B cell (primary cell): ENCODE data around the gene JPH2. TPM values are rescaled to one million over a fixed set of nuclear protein-coding genes. Genes with fewer than 3 reads are reported as not detected.

ENCODE experiments used
- ATAC-seq: fragments of 200-7000 bp; cut with Tn5 transposase; one replicate; pipeline ENCODE4 v1.10.0; 2021; ENCODE audit warnings: low read depth, mild to moderate bottlenecking, moderate number of reproducible peaks, moderate library complexity
- CTCF ChIA-PET: fragments of 350-600 bp; sonication (Branson Sonifier 250); formaldehyde crosslinking; loops from one replicate; lab custom pipeline; 2021; ENCODE audit warnings: antibody characterized with exemption, inconsistent platforms; lab: Charles Lee
- POLR2A ChIA-PET: fragments of 350-600 bp; sonication (Branson Sonifier 250); formaldehyde crosslinking; loops from one replicate; lab custom pipeline; 2021; ENCODE audit warnings: antibody characterized with exemption; lab: Charles Lee
- DNase-seq: peaks from one replicate; pipeline ENCODE4 v3.0.0; 2013
- H2AFZ ChIP-seq: 2 replicates; pipeline ENCODE4 v1.6.1; 2012; ENCODE audit warnings: mild to moderate bottlenecking, low read depth, low read length; ENCODE audit not compliant: insufficient read depth, poor library complexity, severe bottlenecking
- H3K27ac ChIP-seq, 2 donors: 1 replicate in 1 of 2; 2 replicates in 1 of 2; pipeline ENCODE4 v1.5.1; 2012 to 2013; ENCODE audit warnings: low read length in 2 of 2, mild to moderate bottlenecking in 2 of 2, moderate library complexity in 1 of 2
- H3K27me3 ChIP-seq, 4 experiments: fragments of 200-600 bp in 1 of 4; sonication (generic) in 1 of 4; replicated peaks in 1 of 4; 1 replicate in 2 of 4; 2 replicates in 2 of 4; pipeline versions ENCODE4 v1.6.1 to v1.7.0; 2013 to 2016; ENCODE audit warnings: low read length in 3 of 4, mild to moderate bottlenecking in 2 of 4, mixed read lengths in 1 of 4, moderate library complexity in 1 of 4; ENCODE audit not compliant: insufficient read depth in 4 of 4, control insufficient read depth in 3 of 4; ENCODE audit errors: control extremely low read depth in 1 of 4
- H3K36me3 ChIP-seq, 2 experiments: replicated peaks in 1 of 2; 1 replicate in 1 of 2; 2 replicates in 1 of 2; pipeline versions ENCODE4 v1.6.1 to v1.7.1; 2013; ENCODE audit warnings: low read length in 1 of 2; ENCODE audit not compliant: insufficient read depth in 2 of 2, control insufficient read depth in 1 of 2; ENCODE audit errors: control extremely low read depth in 1 of 2, extremely low read depth in 1 of 2
- H3K4me1 ChIP-seq, 2 donors: fragments of 200-600 bp in 1 of 2; sonication (generic) in 1 of 2; 1 replicate in 1 of 2; 2 replicates in 1 of 2; pipeline versions ENCODE4 v1.5.1 to v1.6.1; 2013 to 2017; ENCODE audit warnings: low read length in 2 of 2; ENCODE audit not compliant: control insufficient read depth in 2 of 2, insufficient read depth in 2 of 2
- H3K4me2 ChIP-seq: replicated peaks from 2 replicates; pipeline ENCODE3; 2012; ENCODE audit warnings: mild to moderate bottlenecking, low read depth, low read length; ENCODE audit not compliant: poor library complexity, severe bottlenecking
- H3K4me3 ChIP-seq, 5 experiments: fragments of 200-600 bp in 1 of 5; sonication (generic) in 1 of 5; 1 replicate in 3 of 5; 2 replicates in 2 of 5; pipeline versions ENCODE4 v1.5.1 to v1.7.0; 2011 to 2016; ENCODE audit warnings: low read length in 4 of 5, mild to moderate bottlenecking in 4 of 5, low read depth in 2 of 5, control low read depth in 1 of 5, moderate library complexity in 1 of 5; ENCODE audit not compliant: insufficient read depth in 1 of 5; ENCODE audit errors: control extremely low read depth in 1 of 5, extremely low read depth in 1 of 5
- H3K79me2 ChIP-seq: fragments of 200-600 bp; sonication (generic); one replicate; pipeline ENCODE4 v1.6.0; 2016; ENCODE audit warnings: low read length; ENCODE audit not compliant: control insufficient read depth, insufficient read depth
- H3K9ac ChIP-seq: fragments of 200-600 bp; sonication (generic); 2 replicates; pipeline ENCODE4 v1.6.1; 2017; ENCODE audit warnings: mild to moderate bottlenecking, low read length, moderate library complexity
- H3K9me3 ChIP-seq, 3 donors: one replicate each; pipeline versions ENCODE4 v1.6.1 to v1.7.1; 2013; ENCODE audit warnings: low read length in 2 of 3; ENCODE audit not compliant: control insufficient read depth in 2 of 3, insufficient read depth in 1 of 3; ENCODE audit errors: control extremely low read depth in 1 of 3
- H4K20me1 ChIP-seq: 2 replicates; pipeline ENCODE4 v1.6.0; 2012; ENCODE audit warnings: mild to moderate bottlenecking, low read length; ENCODE audit not compliant: insufficient read depth, control insufficient read depth, poor library complexity, severe bottlenecking
- H3K27ac Mint-ChIP-seq: one replicate; pipeline ENCODE4 v1.8.0; 2021; ENCODE audit warnings: mixed read lengths
- H3K27me3 Mint-ChIP-seq: one replicate; pipeline ENCODE4 v1.8.0; 2021; ENCODE audit warnings: mixed read lengths
- H3K4me1 Mint-ChIP-seq: one replicate; pipeline ENCODE4 v1.8.0; 2021; ENCODE audit warnings: mixed read lengths
- H3K4me3 Mint-ChIP-seq: one replicate; pipeline ENCODE4 v1.8.0; 2021; ENCODE audit warnings: mixed read lengths
- H3K9me3 Mint-ChIP-seq: one replicate; pipeline ENCODE4 v1.8.0; 2022; ENCODE audit warnings: mixed read lengths; ENCODE audit not compliant: insufficient read depth
- CTCF ChIP-seq: fragments of 200-600 bp; IDR thresholded peaks from one replicate; pipeline ENCODE4 v1.8.0; 2022; ENCODE audit warnings: antibody characterized with exemption, mild to moderate bottlenecking
- EZH2 ChIP-seq: IDR thresholded peaks from 2 replicates; pipeline ENCODE4 v1.6.1; 2012; ENCODE audit warnings: borderline replicate concordance, low read depth, mild to moderate bottlenecking, moderate library complexity, low read length; ENCODE audit not compliant: insufficient read depth, poor library complexity, severe bottlenecking
- WGBS: methylation state at CpG from one replicate; pipeline ENCODE4 v1.1.5; 2013; ENCODE audit warnings: missing lambda C conversion rate; ENCODE audit not compliant: insufficient coverage; 5-methylcytosine and 5-hydroxymethylcytosine counted together
- intact Hi-C: fragments of 100-400 bp; cut with micrococcal nuclease; formaldehyde crosslinking; loops from one replicate; pipeline ENCODE4 v1.10.0; 2022
- polyA plus RNA-seq: library from polyadenylated mRNA; depleted of rRNA; stranded (reverse); fragments of >200 nt; gene quantifications from 2 replicates; pipeline ENCODE4 v1.2.3, GENCODE V29; 2012
- total RNA-seq, 2 donors: library from RNA; stranded (reverse); fragments of 120-200 nt in 1 of 2; gene quantifications; 1 replicate in 1 of 2; 2 replicates in 1 of 2; pipeline versions ENCODE4 v1.2.3 to v1.2.4, GENCODE V29; 2013 to 2022

JPH2 gene
- total and polyA plus RNA-seq, 2 donors (not counting 1 experiment from before 2014, with no cell fraction given): 0.10 TPM; not detected in 1

DNA sequence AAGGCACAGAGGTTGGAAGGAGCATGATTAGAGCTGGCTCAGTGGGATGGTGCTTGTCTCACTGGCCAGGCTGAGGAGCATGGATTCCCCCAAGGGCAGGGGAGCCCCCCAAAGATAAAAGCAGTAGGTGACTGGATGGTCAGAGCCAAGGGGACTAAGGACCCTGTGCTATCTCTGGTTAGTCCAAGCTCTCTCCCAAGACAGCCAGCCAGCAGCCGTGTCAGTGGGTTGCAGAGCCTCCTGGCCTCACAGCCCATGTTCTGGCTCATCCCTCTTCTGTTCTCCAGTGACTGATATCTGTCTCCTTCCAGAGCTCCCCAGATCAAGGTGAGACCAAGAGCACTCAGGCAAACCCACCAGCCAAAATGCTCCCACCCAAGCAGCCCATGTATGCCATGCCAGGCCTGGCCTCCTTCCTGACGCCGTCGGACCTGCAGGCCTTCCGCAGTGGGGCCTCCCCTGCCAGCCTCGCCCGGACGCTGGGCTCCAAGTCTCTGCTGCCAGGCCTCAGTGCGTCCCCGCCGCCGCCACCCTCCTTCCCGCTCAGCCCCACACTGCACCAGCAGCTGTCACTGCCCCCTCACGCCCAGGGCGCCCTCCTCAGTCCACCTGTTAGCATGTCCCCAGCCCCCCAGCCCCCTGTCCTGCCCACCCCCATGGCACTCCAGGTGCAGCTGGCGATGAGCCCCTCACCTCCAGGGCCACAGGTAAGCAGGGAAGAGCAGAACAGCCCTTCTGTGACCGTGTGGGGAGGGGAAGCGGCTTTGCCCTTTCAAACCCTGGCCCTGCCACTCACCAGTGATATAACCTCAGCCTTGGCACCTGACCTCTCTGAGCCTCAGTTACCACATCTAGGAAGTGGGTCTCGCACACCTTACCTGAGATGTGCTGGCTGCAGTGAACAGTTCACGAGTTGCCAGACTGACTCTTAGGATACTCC lies 121.3 kb downstream of the JPH2 start:
- Histone ChIP-seq H2AFZ (no peak overlapping the region), H3K27ac (no peak overlapping the region), H3K9me3 (peaks cover 0 to 4% (median 0%) of the 10 kb centered on the region in 3 donors), H3K36me3 (no peaks in the 10 kb centered on the region), H4K20me1 (no peaks in the 10 kb centered on the region), H3K4me3 (no peak overlapping the region), H3K4me2 (no peak overlapping the region), H3K27me3 (no peaks in the 10 kb centered on the region), H3K79me2 (no peaks in the 10 kb centered on the region), H3K4me1 (peaks cover 24 to 31% of the 10 kb centered on the region in 2 donors), H3K9ac (no peak overlapping the region)
- Mint-ChIP-seq H3K4me3 (no peak overlapping the region), H3K4me1 (peaks cover 31% of the 10 kb centered on the region), H3K27ac (no peak overlapping the region), H3K9me3 (no peaks in the 10 kb centered on the region), H3K27me3 (no peaks in the 10 kb centered on the region)
- WGBS: 97% methylated on average over 19 of the region's 20 CpGs
- intact Hi-C loops: loop anchor here (5.0 kb wide), 1 partner anchor 223 kb away; no protein-coding TSS in a partner anchor
- ChIA-PET POLR2A (no interaction called here), CTCF (interaction anchor here (3.8 kb wide), 1 partner anchor 14 kb away, joined by 35 read pairs; no protein-coding TSS in a partner anchor)
- no peak for ATAC-seq
- DNase-seq: no peak
- TF ChIP-seq EZH2 (no peak), CTCF (no peak)
